ENCODE data around the gene SIAE. TPM values are rescaled to one million over a fixed set of nuclear protein-coding genes. Genes with fewer than 3 reads are reported as not detected.

Gene SIAE
- total and polyA plus RNA-seq, 2 donors (not counting 1 experiment from before 2014, with no cell fraction given) = 28.9 to 67.0 TPM

GRCh38 chr11:124643605-124644425 is 29.7 kb downstream of the SIAE start:
- H2AFZ ChIP-seq (ENCODE audit: low read length) = no peak overlapping the region
- H3K4me1 ChIP-seq (ENCODE audit: control insufficient read depth, extremely low read depth, insufficient read depth, low read length) = peaks cover 16% of the 10 kb centered on the region
- DNase-seq (ENCODE audit: low read depth in 2 of 2) = peak; percentile 92 to 98
- no peaks in the 10 kb centered on the region for H3K27me3 ChIP-seq (ENCODE audit: control insufficient read depth, insufficient read depth, low read length)
- no peaks in the 10 kb centered on the region for H4K20me1 ChIP-seq (ENCODE audit: control insufficient read depth, extremely low read depth, insufficient read depth, low read length)
- H3K4me2 ChIP-seq (ENCODE audit: extremely low read depth, insufficient read depth, low read length) = peak overlapping the region; percentile 41
- no peaks in the 10 kb centered on the region for H3K79me2 ChIP-seq (ENCODE audit: control insufficient read depth, insufficient read depth, low read length)
- TF ChIP-seq, protein P1, sequence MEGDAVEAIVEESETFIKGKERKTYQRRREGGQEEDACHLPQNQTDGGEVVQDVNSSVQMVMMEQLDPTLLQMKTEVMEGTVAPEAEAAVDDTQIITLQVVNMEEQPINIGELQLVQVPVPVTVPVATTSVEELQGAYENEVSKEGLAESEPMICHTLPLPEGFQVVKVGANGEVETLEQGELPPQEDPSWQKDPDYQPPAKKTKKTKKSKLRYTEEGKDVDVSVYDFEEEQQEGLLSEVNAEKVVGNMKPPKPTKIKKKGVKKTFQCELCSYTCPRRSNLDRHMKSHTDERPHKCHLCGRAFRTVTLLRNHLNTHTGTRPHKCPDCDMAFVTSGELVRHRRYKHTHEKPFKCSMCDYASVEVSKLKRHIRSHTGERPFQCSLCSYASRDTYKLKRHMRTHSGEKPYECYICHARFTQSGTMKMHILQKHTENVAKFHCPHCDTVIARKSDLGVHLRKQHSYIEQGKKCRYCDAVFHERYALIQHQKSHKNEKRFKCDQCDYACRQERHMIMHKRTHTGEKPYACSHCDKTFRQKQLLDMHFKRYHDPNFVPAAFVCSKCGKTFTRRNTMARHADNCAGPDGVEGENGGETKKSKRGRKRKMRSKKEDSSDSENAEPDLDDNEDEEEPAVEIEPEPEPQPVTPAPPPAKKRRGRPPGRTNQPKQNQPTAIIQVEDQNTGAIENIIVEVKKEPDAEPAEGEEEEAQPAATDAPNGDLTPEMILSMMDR (conservative IDR thresholded peaks at IDR 0.05 in 1 of 2, IDR thresholded peaks at IDR 0.05 in 1 of 2; ENCODE audit: low read depth in 1 of 2, low read length in 2 of 2) = no peak
- no peak for TF ChIP-seq EZH2 (IDR thresholded peaks at IDR 0.05; ENCODE audit: low read length, missing control alignments)
- no peaks in the 10 kb centered on the region for H3K36me3 ChIP-seq (ENCODE audit: control insufficient read depth, insufficient read depth, low read length)
- H3K9ac ChIP-seq (ENCODE audit: insufficient read depth, low read length) = no peak overlapping the region
- H3K4me3 ChIP-seq (replicated peaks in 1 of 4; ENCODE audit: control extremely low read depth in 1 of 4, insufficient read depth in 1 of 4, low read depth in 3 of 4, low read length in 4 of 4) = no peak overlapping the region
- no peaks in the 10 kb centered on the region for H3K9me3 ChIP-seq (ENCODE audit: control insufficient read depth, insufficient read depth, low read depth, low read length)
- H3K27ac ChIP-seq (ENCODE audit: insufficient read depth, low read length) = peak overlapping the region; percentile 60

GRCh38 chr11:124643042-124643604 is 30.4 kb downstream of the SIAE start:
- H3K9me3 ChIP-seq (ENCODE audit: control insufficient read depth, insufficient read depth, low read depth, low read length) = no peaks in the 10 kb centered on the region
- H2AFZ ChIP-seq (ENCODE audit: low read length) = no peak overlapping the region

DNA sequence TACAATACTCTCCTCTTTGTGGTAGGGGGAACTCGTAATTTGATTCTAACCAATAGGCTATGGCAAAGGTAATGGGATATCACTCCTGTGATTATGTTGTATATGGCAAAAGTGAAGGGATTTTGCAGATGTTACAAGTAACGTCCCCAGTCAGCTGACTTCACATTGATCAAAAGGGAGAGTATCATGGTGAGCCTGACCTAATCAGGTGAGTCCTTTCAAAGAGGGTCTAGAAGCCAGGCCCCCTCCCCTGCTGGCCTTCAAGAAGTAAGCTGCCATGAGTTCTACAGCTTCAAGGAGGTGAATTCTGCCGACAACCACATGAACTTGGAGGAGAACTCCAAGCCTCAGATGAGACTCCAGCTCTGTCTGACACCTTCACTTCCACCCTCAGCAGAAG is 30.9 kb downstream of the SIAE start:
- Histone ChIP-seq H3K36me3 (ENCODE audit: control insufficient read depth, insufficient read depth, low read length) (no peaks in the 10 kb centered on the region), H3K4me1 (ENCODE audit: control insufficient read depth, extremely low read depth, insufficient read depth, low read length) (peaks cover 16% of the 10 kb centered on the region), H3K27ac (ENCODE audit: insufficient read depth, low read length) (no peak overlapping the region), H3K79me2 (ENCODE audit: control insufficient read depth, insufficient read depth, low read length) (no peaks in the 10 kb centered on the region), H3K9me3 (ENCODE audit: control insufficient read depth, insufficient read depth, low read depth, low read length) (no peaks in the 10 kb centered on the region), H4K20me1 (ENCODE audit: control insufficient read depth, extremely low read depth, insufficient read depth, low read length) (no peaks in the 10 kb centered on the region), H2AFZ (ENCODE audit: low read length) (no peak overlapping the region), H3K27me3 (ENCODE audit: control insufficient read depth, insufficient read depth, low read length) (no peaks in the 10 kb centered on the region), H3K4me3 (replicated peaks in 1 of 4; ENCODE audit: control extremely low read depth in 1 of 4, insufficient read depth in 1 of 4, low read depth in 3 of 4, low read length in 4 of 4) (no peak overlapping the region), H3K9ac (ENCODE audit: insufficient read depth, low read length) (no peak overlapping the region), H3K4me2 (ENCODE audit: extremely low read depth, insufficient read depth, low read length) (no peak overlapping the region)
- no peak for TF ChIP-seq EZH2 (IDR thresholded peaks at IDR 0.05; ENCODE audit: low read length, missing control alignments)
- TF ChIP-seq, protein P1 (conservative IDR thresholded peaks at IDR 0.05 in 1 of 2, IDR thresholded peaks at IDR 0.05 in 1 of 2; ENCODE audit: low read depth in 1 of 2, low read length in 2 of 2) = no peak
- DNase-seq (ENCODE audit: low read depth in 2 of 2) = no peak

More at GRCh38 chr11:124643042-124643604, 30.4 kb downstream of the SIAE start:
- Histone ChIP-seq H3K9ac (ENCODE audit: insufficient read depth, low read length) (no peak overlapping the region), H3K79me2 (ENCODE audit: control insufficient read depth, insufficient read depth, low read length) (no peaks in the 10 kb centered on the region), H3K4me3 (replicated peaks in 1 of 4; ENCODE audit: control extremely low read depth in 1 of 4, insufficient read depth in 1 of 4, low read depth in 3 of 4, low read length in 4 of 4) (no peak overlapping the region), H4K20me1 (ENCODE audit: control insufficient read depth, extremely low read depth, insufficient read depth, low read length) (no peaks in the 10 kb centered on the region), H3K36me3 (ENCODE audit: control insufficient read depth, insufficient read depth, low read length) (no peaks in the 10 kb centered on the region), H3K27ac (ENCODE audit: insufficient read depth, low read length) (peak overlapping the region; percentile 60), H3K4me2 (ENCODE audit: extremely low read depth, insufficient read depth, low read length) (no peak overlapping the region), H3K4me1 (ENCODE audit: control insufficient read depth, extremely low read depth, insufficient read depth, low read length) (peaks cover 16% of the 10 kb centered on the region), H3K27me3 (ENCODE audit: control insufficient read depth, insufficient read depth, low read length) (no peaks in the 10 kb centered on the region)
- DNase-seq (ENCODE audit: low read depth in 2 of 2) = no peak
- TF ChIP-seq, protein P1 (conservative IDR thresholded peaks at IDR 0.05 in 1 of 2, IDR thresholded peaks at IDR 0.05 in 1 of 2; ENCODE audit: low read depth in 1 of 2, low read length in 2 of 2) = no peak
- TF ChIP-seq EZH2 (IDR thresholded peaks at IDR 0.05; ENCODE audit: low read length, missing control alignments) = no peak

All from fibroblast of lung (primary cell).